WERI-Rb-1 (cell line): ENCODE measurements around the gene RAD51B.
"Not testable (repeated sequence)": the region's sequence is repeated elsewhere in the genome, so short reads cannot be mapped to it uniquely, and the experiment has no call there.

Experiments
- DNase-seq: peaks from one replicate; pipeline ENCODE4 v3.0.0-alpha.2; 2020
- H3K27ac ChIP-seq: fragments of 250-450 bp; sonication (Bioruptor Pico); 2 replicates; pipeline ENCODE4 v1.5.1; 2020; ENCODE audit warnings: mild to moderate bottlenecking, moderate library complexity
- H3K27me3 ChIP-seq: fragments of 250-450 bp; sonication (Bioruptor Pico); 2 replicates; pipeline ENCODE4 v1.5.1; 2021; ENCODE audit warnings: mild to moderate bottlenecking, low read depth, moderate library complexity; ENCODE audit not compliant: insufficient read depth, severe bottlenecking
- H3K36me3 ChIP-seq: fragments of 250-450 bp; sonication (Bioruptor Pico); 2 replicates; pipeline ENCODE4 v1.5.1; 2020; ENCODE audit warnings: mild to moderate bottlenecking, moderate library complexity
- H3K4me3 ChIP-seq: 2 replicates; pipeline ENCODE4 v1.5.1; 2011; ENCODE audit warnings: low read depth, mild to moderate bottlenecking, control low read depth, low read length
- H3K9me3 ChIP-seq: fragments of 250-450 bp; sonication (Bioruptor Pico); 2 replicates; pipeline ENCODE4 v1.5.1; 2021; ENCODE audit warnings: mild to moderate bottlenecking, moderate library complexity; ENCODE audit not compliant: severe bottlenecking
- TF ChIP-seq, protein P1 (sequence below): IDR thresholded peaks from 2 replicates; pipeline ENCODE4 v1.5.1; 2011; ENCODE audit warnings: low read depth, mild to moderate bottlenecking, control low read depth, inconsistent platforms, low read length

Gene RAD51B

DNA sequence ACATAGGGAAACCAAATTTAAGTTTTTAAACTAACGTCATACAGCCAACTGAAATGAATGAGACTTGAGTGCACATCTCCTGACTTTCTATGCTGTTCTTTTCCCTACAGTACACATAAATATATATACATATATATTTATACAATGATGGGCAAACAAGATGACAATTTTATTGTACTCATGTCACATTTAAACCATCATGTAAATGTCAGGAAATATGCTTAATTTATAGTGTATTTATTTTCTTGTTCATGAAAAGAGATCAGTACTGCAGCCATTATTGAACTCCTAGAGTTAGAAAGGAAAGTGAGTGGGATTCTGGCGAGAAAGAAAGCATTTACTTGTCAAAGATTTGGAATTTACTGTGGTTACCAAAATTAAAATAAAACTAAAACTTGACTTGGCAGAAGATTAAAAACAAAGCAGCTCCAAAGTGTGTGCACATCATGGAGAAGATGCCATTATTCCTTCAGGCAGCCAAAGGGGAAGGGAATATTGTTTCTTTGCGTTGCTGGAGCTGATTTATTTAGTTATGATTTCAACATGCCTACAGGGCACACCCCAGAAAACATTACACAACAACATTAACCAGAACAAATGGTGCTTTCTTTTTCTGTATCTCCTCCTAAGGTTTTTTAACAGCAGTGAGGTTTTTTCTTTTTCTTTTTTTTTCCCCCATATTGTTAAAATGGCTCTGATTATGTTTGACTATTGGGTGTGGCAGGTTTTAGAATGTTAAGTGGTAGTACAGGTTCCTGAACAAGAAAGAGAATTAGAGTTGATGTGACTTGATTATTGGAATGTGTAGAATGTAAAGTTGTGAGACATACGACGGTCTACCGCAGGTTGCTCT lies 144.6 kb downstream of the RAD51B start:
- Histone ChIP-seq H3K36me3 (no peaks in the 10 kb centered on the region), H3K27ac (no peak overlapping the region), H3K27me3 (no peaks in the 10 kb centered on the region), H3K9me3 (no peaks in the 10 kb centered on the region), H3K4me3 (no peak overlapping the region)
- no peak for DNase-seq
- TF ChIP-seq, protein P1, sequence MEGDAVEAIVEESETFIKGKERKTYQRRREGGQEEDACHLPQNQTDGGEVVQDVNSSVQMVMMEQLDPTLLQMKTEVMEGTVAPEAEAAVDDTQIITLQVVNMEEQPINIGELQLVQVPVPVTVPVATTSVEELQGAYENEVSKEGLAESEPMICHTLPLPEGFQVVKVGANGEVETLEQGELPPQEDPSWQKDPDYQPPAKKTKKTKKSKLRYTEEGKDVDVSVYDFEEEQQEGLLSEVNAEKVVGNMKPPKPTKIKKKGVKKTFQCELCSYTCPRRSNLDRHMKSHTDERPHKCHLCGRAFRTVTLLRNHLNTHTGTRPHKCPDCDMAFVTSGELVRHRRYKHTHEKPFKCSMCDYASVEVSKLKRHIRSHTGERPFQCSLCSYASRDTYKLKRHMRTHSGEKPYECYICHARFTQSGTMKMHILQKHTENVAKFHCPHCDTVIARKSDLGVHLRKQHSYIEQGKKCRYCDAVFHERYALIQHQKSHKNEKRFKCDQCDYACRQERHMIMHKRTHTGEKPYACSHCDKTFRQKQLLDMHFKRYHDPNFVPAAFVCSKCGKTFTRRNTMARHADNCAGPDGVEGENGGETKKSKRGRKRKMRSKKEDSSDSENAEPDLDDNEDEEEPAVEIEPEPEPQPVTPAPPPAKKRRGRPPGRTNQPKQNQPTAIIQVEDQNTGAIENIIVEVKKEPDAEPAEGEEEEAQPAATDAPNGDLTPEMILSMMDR = no peak

DNA sequence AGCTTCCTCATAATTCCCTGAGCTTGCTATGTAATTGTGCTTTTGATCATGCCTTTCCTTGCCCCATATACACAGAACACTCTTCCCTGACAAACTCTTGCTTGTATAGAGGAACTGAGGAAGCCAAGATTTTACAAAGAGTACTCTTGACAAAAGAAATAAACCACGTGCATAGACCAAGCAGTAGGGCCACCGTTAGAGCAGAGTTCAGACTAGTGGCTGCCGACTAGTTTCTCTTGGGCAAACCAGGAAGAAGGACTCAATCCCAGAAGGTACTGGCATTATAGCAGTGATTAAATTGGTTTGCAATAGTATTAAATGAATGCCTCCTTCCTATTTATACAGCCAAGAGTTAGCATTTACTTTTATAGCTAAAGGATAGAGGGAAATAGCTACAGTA lies 146.1 kb downstream of the RAD51B start:
- TF ChIP-seq, protein P1 = no peak
- Histone ChIP-seq H3K27ac (peak overlapping the region; percentile 2; the same call in 1 of the 2 replicates), H3K9me3 (no peaks in the 10 kb centered on the region), H3K36me3 (no peaks in the 10 kb centered on the region), H3K27me3 (no peaks in the 10 kb centered on the region), H3K4me3 (no peak overlapping the region)
- DNase-seq = peak; percentile 18

DNA sequence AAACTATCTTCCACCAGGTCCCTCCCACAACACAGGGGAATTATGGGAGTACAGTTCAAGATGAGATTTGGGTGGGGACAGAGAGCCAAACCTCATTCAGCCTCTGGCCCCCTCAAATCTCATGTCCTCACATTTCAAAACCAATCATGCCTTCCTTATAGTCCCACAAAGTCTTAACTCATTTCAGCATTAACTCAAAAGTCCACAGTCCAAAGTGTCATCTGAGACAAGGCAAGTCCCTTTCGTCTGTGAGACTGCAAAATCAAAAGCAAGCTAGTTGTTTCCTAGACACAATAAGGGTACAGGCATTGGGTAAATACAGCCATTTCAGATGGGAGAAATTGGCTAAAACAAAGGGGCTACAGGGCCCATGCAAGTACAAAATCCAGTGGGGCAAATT lies 147.6 kb downstream of the RAD51B start:
- no peak for DNase-seq
- TF ChIP-seq, protein P1 = no peak
- H3K27me3 ChIP-seq = no peaks in the 10 kb centered on the region
- no peaks in the 10 kb centered on the region for H3K36me3 ChIP-seq
- no peak overlapping the region for H3K27ac ChIP-seq
- no peaks in the 10 kb centered on the region for H3K9me3 ChIP-seq
- H3K4me3 ChIP-seq = no peak overlapping the region

DNA sequence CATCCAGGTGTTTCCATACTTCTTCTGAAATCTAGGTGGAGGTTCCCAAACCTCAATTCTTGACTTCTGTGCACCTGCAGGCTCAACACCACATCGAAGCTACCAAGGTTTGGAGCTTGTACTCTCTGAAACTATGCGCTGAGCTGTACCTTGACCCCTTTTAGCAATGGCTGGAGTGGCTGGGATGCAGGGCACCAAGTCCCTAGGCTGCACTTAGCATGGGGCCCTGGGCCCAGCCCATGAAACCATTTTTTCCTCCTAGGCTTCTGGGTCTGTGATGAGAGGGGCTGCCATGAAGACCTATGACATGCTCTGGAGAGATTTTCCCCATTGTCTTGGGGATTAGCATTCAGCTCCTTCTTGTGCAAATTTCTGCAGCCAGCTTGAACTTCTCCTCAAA lies 148.4 kb downstream of the RAD51B start:
- H3K27ac ChIP-seq, H3K9me3 ChIP-seq, H3K27me3 ChIP-seq, H3K4me3 ChIP-seq, H3K36me3 ChIP-seq, DNase-seq: not testable (repeated sequence)

DNA sequence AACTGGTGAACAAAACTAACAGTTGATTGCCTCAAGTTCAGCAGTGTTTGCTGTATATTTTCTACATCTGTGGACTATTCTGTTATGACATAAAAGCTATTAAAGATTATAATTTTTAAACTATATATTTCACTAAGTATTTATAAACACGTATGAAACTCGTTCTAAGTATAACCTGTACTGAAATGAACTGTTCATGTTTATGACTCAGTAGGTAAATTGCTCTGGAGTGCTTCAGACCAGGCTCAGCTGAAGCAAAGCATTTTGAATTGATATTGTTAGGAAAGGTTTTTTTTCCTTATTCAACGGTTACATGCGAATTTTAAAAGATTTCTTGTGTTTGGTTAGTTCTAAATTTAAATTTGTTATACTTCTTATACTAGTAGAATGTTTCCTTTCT lies 151.3 kb downstream of the RAD51B start:
- TF ChIP-seq, protein P1 = no peak
- no peak overlapping the region for H3K27ac ChIP-seq
- DNase-seq = no peak
- H3K4me3 ChIP-seq = no peak overlapping the region
- no peaks in the 10 kb centered on the region for H3K9me3 ChIP-seq
- H3K36me3 ChIP-seq = no peaks in the 10 kb centered on the region
- H3K27me3 ChIP-seq = no peaks in the 10 kb centered on the region

DNA sequence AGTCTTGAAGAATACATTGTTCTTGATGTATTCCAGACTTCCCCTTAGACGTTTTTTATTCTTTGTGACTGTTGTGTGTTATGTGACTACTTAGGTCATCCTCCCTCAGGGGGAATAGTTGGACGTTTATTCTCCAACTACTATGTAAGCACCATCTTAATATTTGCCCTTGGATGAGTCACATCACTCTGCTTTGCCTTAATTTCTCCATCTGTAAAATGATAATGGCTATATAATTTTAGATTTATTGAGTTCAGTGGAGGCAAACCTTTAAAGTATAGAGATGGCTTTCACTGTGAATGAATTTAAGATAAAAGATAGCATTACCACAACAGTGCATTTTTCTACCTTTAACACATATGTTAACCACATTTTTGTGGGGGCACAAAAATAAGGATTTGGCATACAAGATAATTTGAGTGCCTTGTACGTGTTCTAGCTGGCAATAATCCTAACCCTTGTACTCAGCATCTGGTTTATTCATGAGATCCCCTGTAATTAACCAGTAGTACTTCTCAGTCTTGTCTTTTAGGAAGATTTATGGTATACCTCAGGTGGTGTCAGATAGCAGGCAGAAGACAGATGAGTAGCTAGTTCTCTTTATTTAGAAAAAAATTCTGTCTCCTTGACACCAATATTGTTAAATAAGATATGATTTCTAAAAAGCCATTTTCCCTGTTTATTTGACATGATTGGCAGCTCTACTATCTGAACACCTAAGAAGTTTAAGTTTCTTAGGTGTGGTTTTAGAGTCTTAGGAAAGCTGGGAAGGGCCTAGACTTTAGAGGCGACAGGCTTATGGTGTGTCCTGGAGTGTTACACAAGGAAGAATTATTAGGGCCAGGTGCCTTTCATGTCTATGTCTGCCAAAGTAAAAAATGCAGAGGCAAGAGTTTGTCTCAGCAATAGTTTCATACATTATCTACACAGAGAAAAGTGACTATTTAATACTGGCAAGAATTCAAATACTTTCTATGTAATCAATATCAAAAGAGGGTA lies 152.3 kb downstream of the RAD51B start:
- H3K27me3 ChIP-seq = no peaks in the 10 kb centered on the region

More for the DNA sequence above, 152.3 kb downstream of the RAD51B start:
- Histone ChIP-seq H3K4me3 (no peak overlapping the region), H3K36me3 (no peaks in the 10 kb centered on the region), H3K27ac (peak overlapping the region; percentile 52), H3K9me3 (no peaks in the 10 kb centered on the region)
- peak; percentile 19 for DNase-seq
- TF ChIP-seq, protein P1 = no peak
